Activated CD4-positive, alpha-beta T cell treated with anti-CD3 and anti-CD28 coated beads, Interleukin-2, amount 10 ng/mL, durations not matched to agents 24 days and 14 days (primary cell): ENCODE results near the gene SGF29. TPM values are rescaled to one million over a fixed set of nuclear protein-coding genes. Genes with fewer than 3 reads are reported as not detected.
"Not testable (repeated sequence)": the region's sequence is repeated elsewhere in the genome, so short reads cannot be mapped to it uniquely, and the experiment has no call there.

ENCODE experiments used
- DNase-seq: peaks from one replicate; pipeline ENCODE4 v3.0.0; 2022
- H3K27ac Mint-ChIP-seq: one replicate; pipeline ENCODE4 v1.8.0; 2022; ENCODE audit warnings: mild to moderate bottlenecking, mixed read lengths
- H3K27me3 Mint-ChIP-seq: one replicate; pipeline ENCODE4 v1.8.0; 2022; ENCODE audit warnings: mixed read lengths
- H3K36me3 Mint-ChIP-seq: one replicate; pipeline ENCODE4 v1.8.0; 2022; ENCODE audit warnings: low read depth, mild to moderate bottlenecking, mixed read lengths
- H3K4me1 Mint-ChIP-seq: one replicate; pipeline ENCODE4 v1.8.0; 2021; ENCODE audit warnings: mixed read lengths
- H3K4me3 Mint-ChIP-seq: one replicate; pipeline ENCODE4 v1.8.0; 2022; ENCODE audit warnings: mild to moderate bottlenecking, moderate library complexity, mixed read lengths
- H3K9me3 Mint-ChIP-seq: one replicate; pipeline ENCODE4 v1.8.0; 2021; ENCODE audit warnings: mixed read lengths
- intact Hi-C: fragments of 100-400 bp; cut with micrococcal nuclease; formaldehyde crosslinking; loops from one replicate; pipeline ENCODE4 v1.15.1; 2023
- total RNA-seq: library from RNA; stranded (reverse); gene quantifications from 2 replicates; pipeline ENCODE4 v1.2.3, GENCODE V29; 2022

Gene SGF29
- total RNA-seq, 1 donor from 2014 or later = 42.5 TPM

DNA sequence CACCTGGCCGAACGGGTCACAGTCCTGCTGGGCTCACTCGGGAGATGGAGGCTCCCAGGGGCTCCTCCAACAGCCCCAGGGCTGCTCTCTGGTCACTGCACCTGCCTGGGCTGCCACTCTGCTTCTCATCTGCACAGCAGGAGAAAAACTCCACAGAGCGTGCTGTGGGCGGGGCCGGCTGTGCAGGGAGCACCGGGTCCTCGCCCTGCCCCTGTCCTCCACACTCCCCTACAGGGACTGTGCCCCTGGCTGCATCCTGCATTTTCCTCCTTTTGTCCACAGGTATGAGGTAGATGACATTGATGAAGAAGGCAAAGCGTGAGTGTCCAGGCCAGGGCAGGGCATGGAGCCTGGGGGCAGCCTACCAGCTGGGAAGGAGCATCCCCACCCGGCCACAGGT, 48.3 kb downstream of the SGF29 start:
- H3K27me3 Mint-ChIP-seq, H3K4me1 Mint-ChIP-seq, H3K9me3 Mint-ChIP-seq, DNase-seq, H3K27ac Mint-ChIP-seq, H3K36me3 Mint-ChIP-seq, H3K4me3 Mint-ChIP-seq, intact Hi-C loops: not testable (repeated sequence)

GRCh38 chr16:28602529-28602928, 48.8 kb downstream of the SGF29 start:
- intact Hi-C loops = no loop called here
- Mint-ChIP-seq H3K36me3 (no peaks in the 10 kb centered on the region), H3K27me3 (no peaks in the 10 kb centered on the region), H3K4me3 (no peak overlapping the region), H3K27ac (no peak overlapping the region), H3K4me1 (no peaks in the 10 kb centered on the region), H3K9me3 (no peaks in the 10 kb centered on the region)
- DNase-seq = no peak

GRCh38 chr16:28603381-28604185, 49.9 kb downstream of the SGF29 start:
- Mint-ChIP-seq H3K27me3 (no peaks in the 10 kb centered on the region), H3K9me3 (no peaks in the 10 kb centered on the region), H3K4me3 (no peak overlapping the region), H3K36me3 (no peaks in the 10 kb centered on the region), H3K4me1 (no peaks in the 10 kb centered on the region), H3K27ac (no peak overlapping the region)
- intact Hi-C loops = no loop called here
- DNase-seq = no peak

DNA sequence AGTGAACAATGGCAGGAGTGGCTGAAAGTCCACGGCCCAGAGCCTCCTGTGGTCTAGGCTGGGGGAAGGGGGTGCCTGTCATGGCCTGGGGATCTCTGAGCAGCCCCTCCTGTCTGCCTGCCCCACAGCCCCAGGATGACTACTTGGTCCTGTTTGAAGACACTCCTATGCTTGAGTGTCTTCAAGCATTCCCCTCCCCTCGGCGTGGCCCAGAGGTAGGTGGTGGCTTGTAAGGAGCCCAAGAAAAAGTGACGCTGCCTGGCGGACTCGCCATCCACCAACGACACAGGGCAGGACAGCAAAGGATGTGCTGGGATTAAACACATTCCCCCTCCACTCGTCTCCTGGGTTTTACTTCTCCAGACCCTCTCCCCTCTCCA, 50.5 kb downstream of the SGF29 start:
- no peaks in the 10 kb centered on the region for H3K4me1 Mint-ChIP-seq
- H3K4me3 Mint-ChIP-seq = no peak overlapping the region
- intact Hi-C loops = no loop called here
- no peak overlapping the region for H3K27ac Mint-ChIP-seq
- DNase-seq = no peak
- H3K9me3 Mint-ChIP-seq = no peaks in the 10 kb centered on the region
- H3K36me3 Mint-ChIP-seq = no peaks in the 10 kb centered on the region
- no peaks in the 10 kb centered on the region for H3K27me3 Mint-ChIP-seq

GRCh38 chr16:28606291-28607115, 52.8 kb downstream of the SGF29 start:
- no peaks in the 10 kb centered on the region for H3K36me3 Mint-ChIP-seq
- peaks cover 5% of the 10 kb centered on the region for H3K4me1 Mint-ChIP-seq
- intact Hi-C loops = no loop called here
- no peaks in the 10 kb centered on the region for H3K27me3 Mint-ChIP-seq
- no peak overlapping the region for H3K4me3 Mint-ChIP-seq
- DNase-seq = no peak
- H3K9me3 Mint-ChIP-seq = no peaks in the 10 kb centered on the region
- no peak overlapping the region for H3K27ac Mint-ChIP-seq

- no peaks in the 10 kb centered on the region for H3K36me3 Mint-ChIP-seq
- no peaks in the 10 kb centered on the region for H3K9me3 Mint-ChIP-seq
- H3K27me3 Mint-ChIP-seq = no peaks in the 10 kb centered on the region
- intact Hi-C loops = no loop called here
- DNase-seq = no peak
- peaks cover 5% of the 10 kb centered on the region for H3K4me1 Mint-ChIP-seq
- H3K4me3 Mint-ChIP-seq = no peak overlapping the region
- no peak overlapping the region for H3K27ac Mint-ChIP-seq
These were observed 53.5 kb downstream of the SGF29 start for GRCh38 chr16:28607116-28607623.

DNA sequence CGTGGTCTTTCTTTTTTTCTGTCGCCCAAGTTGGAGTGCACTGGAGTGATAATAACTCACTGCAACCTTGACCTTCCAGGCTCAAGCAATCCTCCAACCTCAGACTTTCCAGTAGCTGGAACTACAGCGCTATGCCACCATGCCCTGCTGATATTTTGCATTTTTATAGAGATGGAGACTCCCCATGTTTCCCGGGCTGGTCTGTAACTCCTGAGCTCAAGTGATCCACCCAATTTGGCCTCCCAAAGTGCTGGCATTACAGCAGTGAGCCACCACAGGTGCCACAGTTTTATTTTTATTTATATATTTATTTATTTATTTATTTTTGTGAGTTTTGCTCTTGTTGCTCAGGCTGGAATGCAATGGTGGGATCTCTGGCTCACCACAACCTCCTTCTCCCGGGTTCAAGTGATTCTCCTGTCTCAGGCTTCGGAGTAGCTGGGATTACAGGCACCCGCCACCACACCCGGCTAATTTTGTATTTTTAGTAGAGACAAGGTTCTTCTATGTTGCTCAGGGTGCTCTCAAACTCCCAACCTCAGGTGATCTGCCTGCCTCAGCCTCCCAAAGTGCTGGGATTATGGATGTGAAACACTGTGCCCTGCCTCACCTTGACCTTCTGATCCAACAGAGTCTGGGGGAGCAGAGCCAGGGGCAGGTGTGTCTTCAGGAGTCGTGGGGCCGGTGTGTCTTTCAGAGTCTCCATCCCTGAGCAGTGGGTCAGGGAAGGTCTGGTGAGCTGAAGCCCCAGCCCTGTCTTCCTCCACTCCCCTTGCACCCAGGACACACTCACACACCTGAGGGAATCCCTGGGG, 54.2 kb downstream of the SGF29 start:
- DNase-seq, H3K4me3 Mint-ChIP-seq, intact Hi-C loops, H3K9me3 Mint-ChIP-seq, H3K27ac Mint-ChIP-seq, H3K4me1 Mint-ChIP-seq, H3K27me3 Mint-ChIP-seq, H3K36me3 Mint-ChIP-seq: not testable (repeated sequence)

GRCh38 chr16:28608496-28608808, 54.7 kb downstream of the SGF29 start:
- H3K36me3 Mint-ChIP-seq, H3K27ac Mint-ChIP-seq, H3K4me3 Mint-ChIP-seq, H3K27me3 Mint-ChIP-seq, intact Hi-C loops, H3K4me1 Mint-ChIP-seq, H3K9me3 Mint-ChIP-seq, DNase-seq: not testable (repeated sequence)

DNA sequence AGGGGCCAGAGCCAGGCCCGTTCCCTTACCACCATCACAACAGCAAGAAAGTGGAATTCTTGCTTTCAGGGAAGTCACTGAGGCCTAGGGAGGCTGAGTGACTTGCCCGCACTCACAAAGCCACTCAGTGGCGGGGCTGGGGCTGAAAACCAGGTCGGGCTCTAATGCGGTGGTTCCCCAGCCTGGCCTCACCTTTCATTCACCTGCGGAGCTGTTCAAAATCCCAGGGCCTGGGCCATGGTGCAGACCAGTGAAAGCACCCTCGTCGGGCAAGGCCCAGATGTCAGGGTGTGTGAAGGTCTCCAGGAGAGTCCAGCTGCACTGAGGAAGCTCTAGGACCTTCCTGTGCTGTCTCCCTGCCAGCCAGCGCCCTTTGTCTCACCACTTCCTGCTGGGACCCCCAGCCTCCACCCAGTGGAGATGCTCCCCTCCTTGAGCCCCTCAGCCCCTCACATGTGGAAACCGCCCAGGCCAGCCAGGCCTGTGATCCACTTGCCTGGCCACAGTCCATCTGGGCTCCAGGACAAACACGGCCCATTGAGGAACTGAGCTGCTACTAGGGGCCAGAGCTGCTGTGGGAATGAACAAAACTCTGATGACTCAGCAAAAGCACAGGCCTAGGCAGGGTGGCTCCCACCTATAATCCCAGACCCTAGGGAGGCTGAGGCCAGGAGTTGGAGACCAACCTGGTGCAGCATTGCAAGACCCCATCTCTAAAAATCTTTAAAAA, 55.3 kb downstream of the SGF29 start:
- intact Hi-C loops, H3K36me3 Mint-ChIP-seq, DNase-seq, H3K27me3 Mint-ChIP-seq, H3K4me1 Mint-ChIP-seq, H3K27ac Mint-ChIP-seq, H3K4me3 Mint-ChIP-seq, H3K9me3 Mint-ChIP-seq: not testable (repeated sequence)

- Mint-ChIP-seq H3K27ac (no peak within 1 kb of the TSS), H3K36me3 (no peaks in the 10 kb centered on the region), H3K4me3 (no peak within 1 kb of the TSS), H3K4me1 (peaks cover 5% of the 10 kb centered on the region), H3K9me3 (no peaks in the 10 kb centered on the region), H3K27me3 (no peaks in the 10 kb centered on the region)
- no peak for DNase-seq
- intact Hi-C loops = no loop called here
These were observed 56.2 kb downstream of the SGF29 start, which contains the start of gene SULT1A1 for GRCh38 chr16:28609631-28610594. Gene SULT1A1 (minus strand): TSS chr16:28610044. CDS start chr16:28608855, 1,189 bp downstream.

DNA sequence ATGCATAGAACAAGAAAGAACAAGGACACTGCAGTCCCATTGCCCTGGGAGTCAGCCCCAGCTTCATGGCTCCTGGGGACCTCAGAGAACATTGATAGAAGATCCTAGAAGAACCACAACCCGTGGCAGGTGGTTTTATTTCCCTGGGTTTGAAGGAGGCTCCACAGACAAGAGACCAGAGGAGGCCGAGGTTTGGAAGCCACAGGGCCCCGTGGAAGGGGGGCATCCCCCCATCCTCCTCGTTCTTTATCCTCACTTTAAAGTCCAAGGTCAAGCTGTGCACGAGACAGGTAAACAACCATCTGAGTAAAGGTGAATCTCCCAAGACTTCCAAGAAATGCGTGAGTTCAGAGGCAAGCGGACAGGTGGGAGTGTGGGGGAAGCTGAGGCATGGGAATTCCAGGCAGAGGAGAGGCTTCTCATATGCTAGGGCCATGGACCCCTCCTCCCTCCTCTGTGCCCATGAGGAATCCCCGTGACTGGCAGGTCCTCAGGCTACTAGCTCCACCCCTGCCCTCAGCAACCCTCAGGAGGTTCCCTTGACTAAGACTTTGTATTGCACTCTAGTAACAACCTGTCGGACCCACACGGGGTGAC, 57.0 kb downstream of the SGF29 start:
- H3K27me3 Mint-ChIP-seq = no peaks in the 10 kb centered on the region
- DNase-seq = no peak
- no peaks in the 10 kb centered on the region for H3K36me3 Mint-ChIP-seq
- H3K27ac Mint-ChIP-seq = no peak overlapping the region
- peaks cover 5% of the 10 kb centered on the region for H3K4me1 Mint-ChIP-seq
- intact Hi-C loops = no loop called here
- no peak overlapping the region for H3K4me3 Mint-ChIP-seq
- no peaks in the 10 kb centered on the region for H3K9me3 Mint-ChIP-seq
